Heart left ventricle (tissue), 16 donors: ENCODE results near the gene KIRREL3. TPM values are rescaled to one million over a fixed set of nuclear protein-coding genes. Genes with fewer than 3 reads are reported as not detected.

Experiments
- ATAC-seq, 4 donors: fragments of 200-7000 bp; cut with Tn5 transposase; one replicate each; pipeline ENCODE4 v1.9.1; 2020 to 2022; ENCODE audit warnings: moderate library complexity in 4 of 4, mild to moderate bottlenecking in 3 of 4, moderate number of reproducible peaks in 1 of 4
- DNase-seq, 5 donors: peaks; one replicate each; pipeline ENCODE4 v3.0.0-alpha.2; 2020
- H3K27ac ChIP-seq, 12 donors: fragments of 200-600 bp; sonication (generic) in 4 of 12; one replicate each; pipeline versions ENCODE4 v1.5.0 to v1.8.0; 2016 to 2022; ENCODE audit warnings: mild to moderate bottlenecking in 2 of 12
- H3K27me3 ChIP-seq, 9 donors: fragments of 200-600 bp; sonication (generic) in 2 of 9; one replicate each; pipeline versions ENCODE4 v1.5.1 to v1.8.0; 2016 to 2022; ENCODE audit warnings: mild to moderate bottlenecking in 3 of 9
- H3K36me3 ChIP-seq, 9 donors: fragments of 200-600 bp; sonication (generic) in 2 of 9; one replicate each; pipeline versions ENCODE4 v1.5.0 to v1.8.0; 2018 to 2022; ENCODE audit warnings: mild to moderate bottlenecking in 2 of 9
- H3K4me1 ChIP-seq, 12 donors: fragments of 200-600 bp; sonication (generic) in 4 of 12; one replicate each; pipeline versions ENCODE4 v1.5.0 to v1.8.0; 2016 to 2022; ENCODE audit warnings: mild to moderate bottlenecking in 3 of 12
- H3K4me3 ChIP-seq, 12 donors: fragments of 200-600 bp; sonication (generic) in 4 of 12; one replicate each; pipeline versions ENCODE4 v1.5.0 to v1.8.0; 2017 to 2022; ENCODE audit warnings: mild to moderate bottlenecking in 9 of 12, moderate library complexity in 4 of 12
- H3K9me3 ChIP-seq, 12 donors: fragments of 200-600 bp; sonication (generic) in 4 of 12; one replicate each; pipeline versions ENCODE4 v1.5.0 to v1.8.0; 2016 to 2022; ENCODE audit warnings: mild to moderate bottlenecking in 1 of 12
- CTCF ChIP-seq, 12 donors: fragments of 200-600 bp; sonication (generic) in 4 of 12; IDR thresholded peaks; one replicate each; pipeline versions ENCODE4 v1.5.0 to v1.8.0; 2018 to 2022; ENCODE audit warnings: antibody characterized with exemption in 12 of 12, mild to moderate bottlenecking in 5 of 12
- POLR2A ChIP-seq, 2 donors: fragments of 450-650 bp; IDR thresholded peaks; one replicate each; pipeline ENCODE4 v1.6.1; 2017; ENCODE audit warnings: antibody characterized with exemption in 2 of 2, mild to moderate bottlenecking in 2 of 2, moderate library complexity in 2 of 2
- WGBS, 4 donors: extraction: QIAGEN DNeasy Blood & Tissue Kit in 2 of 4; methylation state at CpG; one replicate each; pipeline versions ENCODE4 v1.1.5 to v1.1.7; 2013 to 2018; 5-methylcytosine and 5-hydroxymethylcytosine counted together
- intact Hi-C, 10 donors: fragments of 100-400 bp; cut with DNase I; formaldehyde crosslinking; loops; one replicate each; pipeline versions ENCODE4 v1.11.1 to v1.14.2; 2022
- polyA plus RNA-seq, 2 donors: library from polyadenylated mRNA; stranded (reverse); fragments of 200-250 nt; gene quantifications; one replicate each; pipeline ENCODE4 v1.2.3, GENCODE V29; 2013
- total RNA-seq, 9 donors: library from RNA; depleted of rRNA in 2 of 9; stranded (reverse); fragments of >200 nt in 2 of 9; fragmentation: NEBNext Ultra II Directional in 3 of 9; extraction: Animal tissue kit (Norgen Biotek cat#: 25700) in 3 of 9; gene quantifications; one replicate each; pipeline versions ENCODE4 v1.1.0 to v1.2.4, GENCODE V29; 2016 to 2023
- donor health status: ischemic (EF 13 %, LVEDD 7.1; RV severe dilation, severe dysfunction).
- donor health status: healthy with polysubstance abuse.
- donor health status: DM: no; HTN: yes; CAD: no.
- donor health status: DM: no; HTN: no; CAD: no.
- donor health status: ischemic (EF 25% LVEDD 6.9; RV normal size, moderate dysfunction).
- donor health status: ischemic (EF 25% LVEDD 5.7; RV mildly dilated, moderate dysfunction).
- donor health status: healthy.
- donor health status: DM: yes; HTN: yes; CAD: no.
- donor health status: ischemic (EF 35%, LVEDD 5.7; RV mildly dilated, moderate dysfunction).
- donor health status: nonischemic (EF 11% LVEDD 7.7; RV severe dilation, severe dysfunction).
- donor health status: DM: yes; HTN: yes; CAD: no.
- donor health status: PGD.
- donor health status: ischemic (EF 29% LVEDD 5.4; RV normal size, mild dysfunction).
- donor health status: nonischemic (EF 23%, LVEDD 6.1; RV moderate dilation, normal function).

Gene KIRREL3
- total and polyA plus RNA-seq, 11 donors: 0.08 to 1.3 (median 0.27) TPM

GRCh38 chr11:126736682-126737572 is 263.6 kb downstream of the KIRREL3 start:
- DNase-seq: no peak

GRCh38 chr11:126734752-126735151 is 265.8 kb downstream of the KIRREL3 start:
- Histone ChIP-seq H3K9me3 (no peaks in the 10 kb centered on the region), H3K4me3 (no peak overlapping the region), H3K36me3 (no peaks in the 10 kb centered on the region), H3K4me1 (no peaks in the 10 kb centered on the region), H3K27me3 (peaks cover 0 to 24% (median 0%) of the 10 kb centered on the region in 9 donors), H3K27ac (no peak overlapping the region)
- intact Hi-C loops: no loop called here
- 65 to 76% (median 67%) methylated on average over 7 of the region's 7 CpGs for WGBS, 4 donors
- DNase-seq (no peak), ATAC-seq (no peak)
- TF ChIP-seq POLR2A (IDR thresholded peaks at IDR 0.05): no peak
- no peak for TF ChIP-seq CTCF (IDR thresholded peaks at IDR 0.05)

More at GRCh38 chr11:126736682-126737572, 263.6 kb downstream of the KIRREL3 start:
- no peaks in the 10 kb centered on the region for H3K36me3 ChIP-seq
- 58 to 68% (median 63%) methylated on average over 10 to 12 of the region's 12 CpGs for WGBS, 4 donors
- H3K4me1 ChIP-seq: no peaks in the 10 kb centered on the region
- no peak overlapping the region for H3K4me3 ChIP-seq
- H3K27me3 ChIP-seq: peaks cover 0 to 12% (median 0%) of the 10 kb centered on the region in 9 donors
- no peak overlapping the region for H3K27ac ChIP-seq
- no peaks in the 10 kb centered on the region for H3K9me3 ChIP-seq
- intact Hi-C loops: no loop called here
- no peak for TF ChIP-seq CTCF (IDR thresholded peaks at IDR 0.05)
- TF ChIP-seq POLR2A (IDR thresholded peaks at IDR 0.05): no peak
- no peak for ATAC-seq

GRCh38 chr11:126733685-126734084 is 266.9 kb downstream of the KIRREL3 start:
- H3K4me1 ChIP-seq: no peaks in the 10 kb centered on the region
- no peak overlapping the region for H3K4me3 ChIP-seq
- intact Hi-C loops: no loop called here
- no peaks in the 10 kb centered on the region for H3K36me3 ChIP-seq
- H3K27ac ChIP-seq: no peak overlapping the region
- ATAC-seq (no peak), DNase-seq (no peak)
- H3K27me3 ChIP-seq: peaks cover 0 to 24% (median 0%) of the 10 kb centered on the region in 9 donors
- TF ChIP-seq CTCF (IDR thresholded peaks at IDR 0.05) (no peak), POLR2A (IDR thresholded peaks at IDR 0.05) (no peak)
- WGBS, 4 donors: 57 to 68% (median 64%) methylated on average over 2 of the region's 2 CpGs
- H3K9me3 ChIP-seq: no peaks in the 10 kb centered on the region

- H3K27ac ChIP-seq: no peak overlapping the region
- ATAC-seq (no peak), DNase-seq (no peak)
- H3K27me3 ChIP-seq: peaks cover 0 to 21% (median 0%) of the 10 kb centered on the region in 9 donors
- intact Hi-C loops: no loop called here
- no peaks in the 10 kb centered on the region for H3K4me1 ChIP-seq
- no peak for TF ChIP-seq CTCF (IDR thresholded peaks at IDR 0.05)
- TF ChIP-seq POLR2A (IDR thresholded peaks at IDR 0.05): no peak
- H3K4me3 ChIP-seq: no peak overlapping the region
- no peaks in the 10 kb centered on the region for H3K9me3 ChIP-seq
- WGBS, 4 donors: 49 to 68% (median 63%) methylated on average over 4 of the region's 4 CpGs
- H3K36me3 ChIP-seq: no peaks in the 10 kb centered on the region
These were observed 267.6 kb downstream of the KIRREL3 start for GRCh38 chr11:126732981-126733380.
